Pericardium fibroblast (primary cell): ENCODE data around the gene RBL2. TPM values are rescaled to one million over a fixed set of nuclear protein-coding genes. Genes with fewer than 3 reads are reported as not detected.

Experiments
- total RNA-seq: library from RNA; depleted of rRNA; stranded (reverse); fragments of >200 nt; gene quantifications from 2 replicates; pipeline ENCODE4 v1.2.3, GENCODE V29; 2015

Gene RBL2, protein sequence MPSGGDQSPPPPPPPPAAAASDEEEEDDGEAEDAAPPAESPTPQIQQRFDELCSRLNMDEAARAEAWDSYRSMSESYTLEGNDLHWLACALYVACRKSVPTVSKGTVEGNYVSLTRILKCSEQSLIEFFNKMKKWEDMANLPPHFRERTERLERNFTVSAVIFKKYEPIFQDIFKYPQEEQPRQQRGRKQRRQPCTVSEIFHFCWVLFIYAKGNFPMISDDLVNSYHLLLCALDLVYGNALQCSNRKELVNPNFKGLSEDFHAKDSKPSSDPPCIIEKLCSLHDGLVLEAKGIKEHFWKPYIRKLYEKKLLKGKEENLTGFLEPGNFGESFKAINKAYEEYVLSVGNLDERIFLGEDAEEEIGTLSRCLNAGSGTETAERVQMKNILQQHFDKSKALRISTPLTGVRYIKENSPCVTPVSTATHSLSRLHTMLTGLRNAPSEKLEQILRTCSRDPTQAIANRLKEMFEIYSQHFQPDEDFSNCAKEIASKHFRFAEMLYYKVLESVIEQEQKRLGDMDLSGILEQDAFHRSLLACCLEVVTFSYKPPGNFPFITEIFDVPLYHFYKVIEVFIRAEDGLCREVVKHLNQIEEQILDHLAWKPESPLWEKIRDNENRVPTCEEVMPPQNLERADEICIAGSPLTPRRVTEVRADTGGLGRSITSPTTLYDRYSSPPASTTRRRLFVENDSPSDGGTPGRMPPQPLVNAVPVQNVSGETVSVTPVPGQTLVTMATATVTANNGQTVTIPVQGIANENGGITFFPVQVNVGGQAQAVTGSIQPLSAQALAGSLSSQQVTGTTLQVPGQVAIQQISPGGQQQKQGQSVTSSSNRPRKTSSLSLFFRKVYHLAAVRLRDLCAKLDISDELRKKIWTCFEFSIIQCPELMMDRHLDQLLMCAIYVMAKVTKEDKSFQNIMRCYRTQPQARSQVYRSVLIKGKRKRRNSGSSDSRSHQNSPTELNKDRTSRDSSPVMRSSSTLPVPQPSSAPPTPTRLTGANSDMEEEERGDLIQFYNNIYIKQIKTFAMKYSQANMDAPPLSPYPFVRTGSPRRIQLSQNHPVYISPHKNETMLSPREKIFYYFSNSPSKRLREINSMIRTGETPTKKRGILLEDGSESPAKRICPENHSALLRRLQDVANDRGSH
- 31.7 and 38.8 TPM in 2 replicates for total RNA-seq

GRCh38 chr16:53434377-53435065 lies at the start of gene RBL2:
RBL2 (plus strand) TSS chr16:53434471; CDS start chr16:53434557, 86 bp downstream.

DNA sequence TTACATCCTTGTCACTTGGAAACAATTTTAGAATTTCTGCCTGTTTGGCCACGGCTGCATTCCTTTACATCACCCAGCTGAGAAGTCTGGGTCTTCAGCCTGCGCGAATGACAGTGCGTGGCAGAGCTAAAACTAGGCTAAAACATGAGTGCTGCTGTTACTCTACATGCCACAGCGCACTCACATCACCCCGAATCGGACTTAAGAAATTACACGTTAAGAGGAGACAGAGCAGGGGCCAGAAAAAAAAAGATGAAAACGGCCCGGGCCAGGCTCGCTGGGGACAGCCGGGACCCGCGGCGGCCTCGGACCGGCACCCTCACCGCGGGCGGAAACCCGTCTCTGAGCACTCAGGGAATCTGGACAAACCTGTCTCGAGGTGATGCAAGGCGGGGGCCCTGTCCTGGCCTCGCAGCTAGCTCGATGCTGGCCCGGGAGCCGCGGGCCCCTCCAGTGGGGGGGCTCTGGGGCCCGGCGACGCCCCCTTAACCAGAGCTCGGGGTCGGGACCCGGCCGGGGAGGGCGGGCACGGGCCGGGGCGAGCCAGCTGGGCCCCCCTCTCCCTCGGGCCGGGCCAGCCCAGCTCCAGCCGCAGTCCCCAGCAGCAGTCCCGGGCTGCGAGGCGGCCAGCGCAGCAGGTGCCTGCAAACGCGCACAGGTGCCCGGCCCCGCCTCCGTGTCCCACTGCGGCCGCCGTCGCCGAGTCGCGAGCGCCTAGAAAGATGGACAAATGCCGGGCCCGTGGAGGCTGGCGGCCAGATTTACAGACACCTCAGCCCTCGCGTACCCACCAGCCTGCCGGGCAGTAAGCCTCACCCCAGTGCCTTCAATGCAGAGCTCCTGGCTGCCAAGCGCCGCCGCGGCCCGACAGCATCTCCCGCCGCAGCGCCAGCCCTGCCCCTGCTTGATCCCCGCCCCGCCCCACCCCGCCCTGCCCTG lies 68.3 kb downstream of the RBL2 start, which contains the start of gene AKTIP:
Gene AKTIP (minus strand): TSS at position 879 of the 939 bp plus-strand sequence. CDS start 2,950 bp downstream, outside the sequence.

Other genes starting within 250 kb of the RBL2 start
- 15.1 and 18.6 TPM in 2 replicates for gene AKTIP, start 68.7 kb downstream of the RBL2 start, total RNA-seq